B cell (primary cell): ENCODE results near the gene ALG5. TPM values are rescaled to one million over a fixed set of nuclear protein-coding genes. Genes with fewer than 3 reads are reported as not detected.

Experiments used
- ATAC-seq: fragments of 200-7000 bp; cut with Tn5 transposase; one replicate; pipeline ENCODE4 v1.10.0; 2021; ENCODE audit warnings: low read depth, mild to moderate bottlenecking, moderate number of reproducible peaks, moderate library complexity
- CTCF ChIA-PET: fragments of 350-600 bp; sonication (Branson Sonifier 250); formaldehyde crosslinking; loops from one replicate; lab custom pipeline; 2021; ENCODE audit warnings: antibody characterized with exemption, inconsistent platforms; lab: Charles Lee
- POLR2A ChIA-PET: fragments of 350-600 bp; sonication (Branson Sonifier 250); formaldehyde crosslinking; loops from one replicate; lab custom pipeline; 2021; ENCODE audit warnings: antibody characterized with exemption; lab: Charles Lee
- DNase-seq: peaks from one replicate; pipeline ENCODE4 v3.0.0; 2013
- H2AFZ ChIP-seq: 2 replicates; pipeline ENCODE4 v1.6.1; 2012; ENCODE audit warnings: mild to moderate bottlenecking, low read depth, low read length; ENCODE audit not compliant: insufficient read depth, poor library complexity, severe bottlenecking
- H3K27ac ChIP-seq, 2 donors: 1 replicate in 1 of 2; 2 replicates in 1 of 2; pipeline ENCODE4 v1.5.1; 2012 to 2013; ENCODE audit warnings: low read length in 2 of 2, mild to moderate bottlenecking in 2 of 2, moderate library complexity in 1 of 2
- H3K27me3 ChIP-seq, 4 experiments: fragments of 200-600 bp in 1 of 4; sonication (generic) in 1 of 4; replicated peaks in 1 of 4; 1 replicate in 2 of 4; 2 replicates in 2 of 4; pipeline versions ENCODE4 v1.6.1 to v1.7.0; 2013 to 2016; ENCODE audit warnings: low read length in 3 of 4, mild to moderate bottlenecking in 2 of 4, mixed read lengths in 1 of 4, moderate library complexity in 1 of 4; ENCODE audit not compliant: insufficient read depth in 4 of 4, control insufficient read depth in 3 of 4; ENCODE audit errors: control extremely low read depth in 1 of 4
- H3K36me3 ChIP-seq, 2 experiments: replicated peaks in 1 of 2; 1 replicate in 1 of 2; 2 replicates in 1 of 2; pipeline versions ENCODE4 v1.6.1 to v1.7.1; 2013; ENCODE audit warnings: low read length in 1 of 2; ENCODE audit not compliant: insufficient read depth in 2 of 2, control insufficient read depth in 1 of 2; ENCODE audit errors: control extremely low read depth in 1 of 2, extremely low read depth in 1 of 2
- H3K4me1 ChIP-seq, 2 donors: fragments of 200-600 bp in 1 of 2; sonication (generic) in 1 of 2; 1 replicate in 1 of 2; 2 replicates in 1 of 2; pipeline versions ENCODE4 v1.5.1 to v1.6.1; 2013 to 2017; ENCODE audit warnings: low read length in 2 of 2; ENCODE audit not compliant: control insufficient read depth in 2 of 2, insufficient read depth in 2 of 2
- H3K4me2 ChIP-seq: replicated peaks from 2 replicates; pipeline ENCODE3; 2012; ENCODE audit warnings: mild to moderate bottlenecking, low read depth, low read length; ENCODE audit not compliant: poor library complexity, severe bottlenecking
- H3K4me3 ChIP-seq, 5 experiments: fragments of 200-600 bp in 1 of 5; sonication (generic) in 1 of 5; 1 replicate in 3 of 5; 2 replicates in 2 of 5; pipeline versions ENCODE4 v1.5.1 to v1.7.0; 2011 to 2016; ENCODE audit warnings: low read length in 4 of 5, mild to moderate bottlenecking in 4 of 5, low read depth in 2 of 5, control low read depth in 1 of 5, moderate library complexity in 1 of 5; ENCODE audit not compliant: insufficient read depth in 1 of 5; ENCODE audit errors: control extremely low read depth in 1 of 5, extremely low read depth in 1 of 5
- H3K79me2 ChIP-seq: fragments of 200-600 bp; sonication (generic); one replicate; pipeline ENCODE4 v1.6.0; 2016; ENCODE audit warnings: low read length; ENCODE audit not compliant: control insufficient read depth, insufficient read depth
- H3K9ac ChIP-seq: fragments of 200-600 bp; sonication (generic); 2 replicates; pipeline ENCODE4 v1.6.1; 2017; ENCODE audit warnings: mild to moderate bottlenecking, low read length, moderate library complexity
- H3K9me3 ChIP-seq, 3 donors: one replicate each; pipeline versions ENCODE4 v1.6.1 to v1.7.1; 2013; ENCODE audit warnings: low read length in 2 of 3; ENCODE audit not compliant: control insufficient read depth in 2 of 3, insufficient read depth in 1 of 3; ENCODE audit errors: control extremely low read depth in 1 of 3
- H4K20me1 ChIP-seq: 2 replicates; pipeline ENCODE4 v1.6.0; 2012; ENCODE audit warnings: mild to moderate bottlenecking, low read length; ENCODE audit not compliant: insufficient read depth, control insufficient read depth, poor library complexity, severe bottlenecking
- H3K27ac Mint-ChIP-seq: one replicate; pipeline ENCODE4 v1.8.0; 2021; ENCODE audit warnings: mixed read lengths
- H3K27me3 Mint-ChIP-seq: one replicate; pipeline ENCODE4 v1.8.0; 2021; ENCODE audit warnings: mixed read lengths
- H3K4me1 Mint-ChIP-seq: one replicate; pipeline ENCODE4 v1.8.0; 2021; ENCODE audit warnings: mixed read lengths
- H3K4me3 Mint-ChIP-seq: one replicate; pipeline ENCODE4 v1.8.0; 2021; ENCODE audit warnings: mixed read lengths
- H3K9me3 Mint-ChIP-seq: one replicate; pipeline ENCODE4 v1.8.0; 2022; ENCODE audit warnings: mixed read lengths; ENCODE audit not compliant: insufficient read depth
- CTCF ChIP-seq: fragments of 200-600 bp; IDR thresholded peaks from one replicate; pipeline ENCODE4 v1.8.0; 2022; ENCODE audit warnings: antibody characterized with exemption, mild to moderate bottlenecking
- EZH2 ChIP-seq: IDR thresholded peaks from 2 replicates; pipeline ENCODE4 v1.6.1; 2012; ENCODE audit warnings: borderline replicate concordance, low read depth, mild to moderate bottlenecking, moderate library complexity, low read length; ENCODE audit not compliant: insufficient read depth, poor library complexity, severe bottlenecking
- WGBS: methylation state at CpG from one replicate; pipeline ENCODE4 v1.1.5; 2013; ENCODE audit warnings: missing lambda C conversion rate; ENCODE audit not compliant: insufficient coverage; 5-methylcytosine and 5-hydroxymethylcytosine counted together
- intact Hi-C: fragments of 100-400 bp; cut with micrococcal nuclease; formaldehyde crosslinking; loops from one replicate; pipeline ENCODE4 v1.10.0; 2022
- polyA plus RNA-seq: library from polyadenylated mRNA; depleted of rRNA; stranded (reverse); fragments of >200 nt; gene quantifications from 2 replicates; pipeline ENCODE4 v1.2.3, GENCODE V29; 2012
- total RNA-seq, 2 donors: library from RNA; stranded (reverse); fragments of 120-200 nt in 1 of 2; gene quantifications; 1 replicate in 1 of 2; 2 replicates in 1 of 2; pipeline versions ENCODE4 v1.2.3 to v1.2.4, GENCODE V29; 2013 to 2022

The ALG5 gene
- total and polyA plus RNA-seq, 2 donors (not counting 1 experiment from before 2014, with no cell fraction given) = 15.2 to 21.0 TPM

- no CpG with 5 or more reads among the region's 2 CpGs for WGBS
- Histone ChIP-seq H3K27me3 (no peaks in the 10 kb centered on the region), H3K27ac (no peak overlapping the region), H4K20me1 (no peaks in the 10 kb centered on the region), H3K4me1 (no peaks in the 10 kb centered on the region), H3K79me2 (no peaks in the 10 kb centered on the region), H3K4me3 (no peak overlapping the region), H3K36me3 (no peaks in the 10 kb centered on the region), H3K4me2 (no peak overlapping the region), H3K9ac (no peak overlapping the region), H3K9me3 (no peaks in the 10 kb centered on the region), H2AFZ (no peak overlapping the region)
- Mint-ChIP-seq H3K4me3 (no peak overlapping the region), H3K27me3 (peaks cover 26% of the 10 kb centered on the region), H3K4me1 (no peaks in the 10 kb centered on the region), H3K27ac (no peak overlapping the region), H3K9me3 (no peaks in the 10 kb centered on the region)
- ATAC-seq (no peak), DNase-seq (no peak)
- intact Hi-C loops = no loop called here
- CTCF ChIA-PET = no interaction called here
- TF ChIP-seq CTCF (no peak), EZH2 (no peak)
- POLR2A ChIA-PET = no interaction called here
Measured at GRCh38 chr13:36907821-36908220, 91.3 kb downstream of the ALG5 start.

- Histone ChIP-seq H4K20me1 (no peaks in the 10 kb centered on the region), H3K79me2 (no peaks in the 10 kb centered on the region), H3K36me3 (no peaks in the 10 kb centered on the region), H3K4me3 (no peak overlapping the region), H3K9ac (no peak overlapping the region), H3K4me2 (no peak overlapping the region), H2AFZ (no peak overlapping the region), H3K27ac (no peak overlapping the region), H3K4me1 (no peaks in the 10 kb centered on the region), H3K9me3 (no peaks in the 10 kb centered on the region), H3K27me3 (no peaks in the 10 kb centered on the region)
- Mint-ChIP-seq H3K4me3 (no peak overlapping the region), H3K4me1 (no peaks in the 10 kb centered on the region), H3K9me3 (no peaks in the 10 kb centered on the region), H3K27ac (no peak overlapping the region), H3K27me3 (peaks cover 26% of the 10 kb centered on the region)
- WGBS = 86% methylated on average over 3 of the region's 4 CpGs
- TF ChIP-seq EZH2 (no peak), CTCF (no peak)
- no peak for DNase-seq
- ATAC-seq = no peak
- ChIA-PET POLR2A (no interaction called here), CTCF (no interaction called here)
- intact Hi-C loops = no loop called here
Measured at GRCh38 chr13:36907266-36907665, 91.9 kb downstream of the ALG5 start.
